HEK293T (cell line): ENCODE measurements around the gene RPL22.

ENCODE experiments used
- CTCF ChIA-PET: fragments of 350-600 bp; formaldehyde crosslinking; extraction: SDS; loops from one replicate; lab custom pipeline; 2021; ENCODE audit warnings: antibody characterized with exemption, inconsistent platforms; lab: Yijun Ruan, JAX
- POLR2A ChIA-PET: fragments of 350-600 bp; formaldehyde crosslinking; extraction: SDS; loops from one replicate; lab custom pipeline; 2020; ENCODE audit warnings: antibody characterized with exemption, inconsistent platforms; lab: Yijun Ruan, JAX
- DNase-seq: peaks from one replicate; pipeline ENCODE4 v3.0.0; 2012; ENCODE audit warnings: mixed read lengths; ENCODE audit errors: extremely low spot score
- ARNT ChIP-seq: fragments of 450-650 bp; IDR thresholded peaks from 2 replicates; pipeline ENCODE4 v1.6.1; 2017; ENCODE audit warnings: mild to moderate bottlenecking
- BHLHE40 ChIP-seq: fragments of 450-650 bp; IDR thresholded peaks from 2 replicates; pipeline ENCODE4 v1.6.1; 2016; ENCODE audit warnings: mild to moderate bottlenecking, moderate library complexity, borderline replicate concordance
- CTBP1 ChIP-seq: fragments of 450-650 bp; IDR thresholded peaks from 2 replicates; pipeline ENCODE4 v1.6.1; 2016; ENCODE audit warnings: borderline replicate concordance
- ELF4 ChIP-seq: fragments of 450-650 bp; IDR thresholded peaks from 2 replicates; pipeline ENCODE4 v1.6.1; 2017; ENCODE audit warnings: antibody characterized with exemption
- FOXA1 ChIP-seq: fragments of 450-650 bp; IDR thresholded peaks from 2 replicates; pipeline ENCODE4 v1.6.1; 2016; ENCODE audit warnings: mild to moderate bottlenecking
- FOXK2 ChIP-seq: fragments of 450-650 bp; IDR thresholded peaks from 2 replicates; pipeline ENCODE4 v1.6.1; 2016; ENCODE audit warnings: mild to moderate bottlenecking
- FOXM1 ChIP-seq: fragments of 450-650 bp; IDR thresholded peaks from 2 replicates; pipeline ENCODE4 v1.6.1; 2017; ENCODE audit warnings: mild to moderate bottlenecking, borderline replicate concordance
- HDGF ChIP-seq: fragments of 450-650 bp; IDR thresholded peaks from 2 replicates; pipeline ENCODE4 v1.6.1; 2017; ENCODE audit warnings: antibody characterized with exemption, borderline replicate concordance
- L3MBTL2 ChIP-seq: fragments of 450-650 bp; conservative IDR thresholded peaks from 2 replicates; pipeline ENCODE4 v1.6.1; 2016; ENCODE audit warnings: mild to moderate bottlenecking
- LEF1 ChIP-seq: fragments of 450-650 bp; IDR thresholded peaks from 2 replicates; pipeline ENCODE4 v1.6.1; 2017; ENCODE audit warnings: mild to moderate bottlenecking, borderline replicate concordance
- NFRKB ChIP-seq: fragments of 450-650 bp; IDR thresholded peaks from 2 replicates; pipeline ENCODE4 v1.6.1; 2016; ENCODE audit warnings: mild to moderate bottlenecking, moderate library complexity
- SP1 ChIP-seq: fragments of 450-650 bp; IDR thresholded peaks from 2 replicates; pipeline ENCODE4 v1.6.1; 2017
- SUZ12 ChIP-seq: fragments of 450-650 bp; IDR thresholded peaks from 2 replicates; pipeline ENCODE4 v1.6.1; 2016; ENCODE audit warnings: mild to moderate bottlenecking
- TARDBP ChIP-seq: fragments of 450-650 bp; IDR thresholded peaks from 2 replicates; pipeline ENCODE4 v1.6.1; 2016
- ZNF384 ChIP-seq: fragments of 450-650 bp; IDR thresholded peaks from 2 replicates; pipeline ENCODE4 v1.6.1; 2016
- TF ChIP-seq, protein P1 (sequence below): fragments of 450-650 bp; IDR thresholded peaks from 2 replicates; pipeline ENCODE4 v1.6.1; 2016

RPL22 gene

DNA sequence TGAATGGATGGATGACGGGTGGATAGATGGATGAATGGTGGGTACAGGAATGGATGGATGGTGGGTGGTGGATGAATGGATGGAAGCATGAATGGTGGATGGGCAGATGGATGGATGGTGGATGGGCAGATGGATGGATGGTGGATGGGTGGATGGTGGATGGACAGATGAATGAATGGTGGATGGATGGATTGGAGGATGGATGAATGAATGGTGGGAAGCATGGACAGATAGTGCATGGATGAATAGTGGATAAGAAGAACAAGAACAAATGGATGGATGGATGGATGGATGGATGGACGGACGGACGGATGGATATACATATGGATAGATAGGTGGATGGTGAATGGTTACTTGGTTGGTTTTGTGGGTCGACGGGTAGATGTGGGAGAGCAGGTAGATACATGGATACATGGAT is 24.0 kb downstream of the RPL22 start:
- ChIA-PET POLR2A (no interaction called here), CTCF (no interaction called here)
- DNase-seq: no peak
- no peak for TF ChIP-seq ELF4
- TF ChIP-seq SP1: no peak
- no peak for TF ChIP-seq FOXA1
- TF ChIP-seq ZNF384: no peak
- TF ChIP-seq FOXK2: no peak
- TF ChIP-seq ARNT: no peak
- no peak for TF ChIP-seq TARDBP
- TF ChIP-seq, protein P1, sequence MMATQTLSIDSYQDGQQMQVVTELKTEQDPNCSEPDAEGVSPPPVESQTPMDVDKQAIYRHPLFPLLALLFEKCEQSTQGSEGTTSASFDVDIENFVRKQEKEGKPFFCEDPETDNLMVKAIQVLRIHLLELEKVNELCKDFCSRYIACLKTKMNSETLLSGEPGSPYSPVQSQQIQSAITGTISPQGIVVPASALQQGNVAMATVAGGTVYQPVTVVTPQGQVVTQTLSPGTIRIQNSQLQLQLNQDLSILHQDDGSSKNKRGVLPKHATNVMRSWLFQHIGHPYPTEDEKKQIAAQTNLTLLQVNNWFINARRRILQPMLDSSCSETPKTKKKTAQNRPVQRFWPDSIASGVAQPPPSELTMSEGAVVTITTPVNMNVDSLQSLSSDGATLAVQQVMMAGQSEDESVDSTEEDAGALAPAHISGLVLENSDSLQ: no peak
- no peak for TF ChIP-seq NFRKB
- TF ChIP-seq FOXM1: no peak
- TF ChIP-seq HDGF: no peak
- TF ChIP-seq LEF1: no peak
- no peak for TF ChIP-seq SUZ12
- no peak for TF ChIP-seq CTBP1
- no peak for TF ChIP-seq L3MBTL2
- TF ChIP-seq BHLHE40: no peak

DNA sequence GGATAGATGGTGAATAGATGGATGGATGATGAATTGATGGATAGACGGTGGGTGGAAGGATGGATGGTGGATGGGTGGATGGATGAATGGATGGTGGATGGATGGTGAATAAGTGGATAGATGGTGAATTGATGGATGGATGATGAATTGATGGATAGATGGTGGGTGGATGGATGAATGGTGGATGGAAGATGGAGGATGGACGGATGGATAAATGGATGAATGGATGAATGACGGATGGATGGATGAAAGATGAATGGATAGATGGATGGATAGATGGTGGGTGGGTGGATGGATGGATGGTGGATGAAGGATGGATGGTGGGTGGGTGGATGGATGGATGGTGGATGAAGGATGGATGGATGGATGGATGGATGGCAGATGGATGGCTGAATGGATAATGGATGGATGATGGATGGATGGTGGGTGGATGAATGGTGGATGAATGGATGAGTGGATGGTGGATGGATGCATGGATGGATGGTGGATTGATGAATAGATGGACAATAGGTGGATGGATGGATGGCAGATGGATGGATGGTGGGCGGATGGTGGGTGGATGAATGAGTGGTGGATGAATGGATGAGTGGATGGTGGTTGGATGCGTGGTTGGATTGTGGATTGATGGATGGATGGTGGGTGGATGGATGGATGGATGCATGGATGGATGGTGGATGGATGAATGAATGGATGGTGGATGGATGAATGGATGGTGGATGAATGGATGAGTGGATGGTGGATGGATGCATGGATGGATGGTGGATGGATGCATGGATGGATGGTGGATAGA is 24.6 kb downstream of the RPL22 start:
- ChIA-PET POLR2A (no interaction called here), CTCF (no interaction called here)

DNA sequence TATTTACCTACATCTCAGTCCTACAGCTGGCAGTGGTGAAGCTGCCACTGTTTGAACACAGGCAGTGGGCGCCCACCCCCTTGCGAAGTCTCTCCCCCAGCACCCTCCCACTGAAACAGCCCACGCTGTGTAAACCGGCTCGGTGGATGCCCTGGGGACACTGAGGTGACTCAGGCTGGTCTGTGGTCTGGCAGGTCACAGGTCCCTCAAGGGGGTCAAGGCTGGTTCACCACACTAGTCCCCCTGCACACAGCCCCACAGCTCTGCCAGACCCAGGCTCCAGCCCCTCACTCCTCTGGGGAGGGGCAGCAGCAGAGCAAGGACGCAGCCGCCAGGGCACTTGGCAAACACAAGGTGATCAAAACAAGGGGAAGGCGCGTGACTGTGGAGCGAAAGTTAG is 26.8 kb downstream of the RPL22 start:
- no peak for DNase-seq
- POLR2A ChIA-PET: no interaction called here
- CTCF ChIA-PET: no interaction called here
- TF ChIP-seq FOXA1 (no peak), LEF1 (no peak)

More for the DNA sequence above, 24.6 kb downstream of the RPL22 start:
- DNase-seq: no peak
- TF ChIP-seq TARDBP (no peak), SUZ12 (no peak), FOXM1 (no peak), ELF4 (no peak), NFRKB (no peak), FOXK2 (no peak), HDGF (no peak), FOXA1 (no peak), CTBP1 (no peak), L3MBTL2 (no peak), ZNF384 (no peak), LEF1 (no peak)
- TF ChIP-seq, protein P1: no peak

DNA sequence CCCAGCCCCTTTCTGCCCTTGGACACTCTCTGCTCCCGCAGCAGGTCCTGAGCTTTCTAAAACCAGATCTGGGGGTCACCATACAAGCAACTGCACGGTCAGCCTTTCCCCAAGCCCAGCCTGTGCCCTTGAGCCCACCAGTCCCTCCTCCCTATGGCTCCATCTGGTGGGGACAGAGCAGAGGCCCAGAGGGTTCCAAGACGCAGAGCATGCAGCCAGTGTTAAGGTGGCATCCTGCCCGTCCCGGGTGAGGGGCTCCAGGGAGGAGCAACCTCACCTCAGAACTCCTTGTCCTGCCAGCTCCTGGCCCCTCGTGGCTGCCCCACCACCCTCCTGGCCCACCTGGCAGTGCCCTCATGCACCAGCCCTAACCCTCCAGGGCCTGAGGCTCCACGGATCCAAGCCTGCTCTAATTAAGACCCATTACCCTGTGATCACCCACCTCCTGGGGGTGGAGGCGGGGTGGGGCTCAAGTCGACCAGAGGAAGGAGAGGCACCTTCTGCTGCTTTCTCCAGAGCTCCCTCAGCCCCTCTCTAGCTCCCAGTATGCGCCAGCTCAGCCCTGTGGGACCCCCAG is 27.8 kb downstream of the RPL22 start:
- TF ChIP-seq ZNF384 (no peak), HDGF (no peak), FOXA1 (no peak)
- TF ChIP-seq, protein P1: no peak
- CTCF ChIA-PET: no interaction called here
- POLR2A ChIA-PET: no interaction called here
- peak; percentile 36 for DNase-seq

DNA sequence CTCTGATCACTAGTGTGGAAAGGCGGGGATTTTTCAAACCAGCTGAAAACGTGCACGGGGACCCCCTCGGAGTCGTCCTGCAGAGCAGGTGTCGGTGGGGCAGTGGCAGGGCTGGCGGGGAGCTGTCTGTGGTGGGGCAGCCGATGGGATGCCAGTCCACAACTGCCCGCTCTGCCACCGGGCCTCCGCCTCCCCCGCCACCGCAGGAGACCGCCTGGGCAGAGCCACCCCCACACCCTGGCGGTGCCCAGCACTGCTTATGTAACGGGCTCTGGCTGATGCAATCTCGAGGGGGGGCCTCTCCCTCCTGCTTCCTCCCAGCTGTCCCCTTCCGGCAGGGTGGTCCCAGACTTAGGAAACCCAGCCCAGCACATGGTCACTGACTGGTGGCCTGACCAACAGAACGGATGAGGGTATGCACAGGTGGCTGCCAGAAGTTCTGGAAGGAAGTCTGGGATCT is 28.6 kb downstream of the RPL22 start:
- no peak for TF ChIP-seq LEF1
- no peak for TF ChIP-seq CTBP1
- TF ChIP-seq ZNF384: no peak
- no peak for TF ChIP-seq HDGF
- no peak for TF ChIP-seq TARDBP
- no peak for DNase-seq
- ChIA-PET POLR2A (no interaction called here), CTCF (interaction anchor here (1.1 kb wide), 1 partner anchor 118 kb away, joined by 3 read pairs; no protein-coding TSS in a partner anchor)

DNA sequence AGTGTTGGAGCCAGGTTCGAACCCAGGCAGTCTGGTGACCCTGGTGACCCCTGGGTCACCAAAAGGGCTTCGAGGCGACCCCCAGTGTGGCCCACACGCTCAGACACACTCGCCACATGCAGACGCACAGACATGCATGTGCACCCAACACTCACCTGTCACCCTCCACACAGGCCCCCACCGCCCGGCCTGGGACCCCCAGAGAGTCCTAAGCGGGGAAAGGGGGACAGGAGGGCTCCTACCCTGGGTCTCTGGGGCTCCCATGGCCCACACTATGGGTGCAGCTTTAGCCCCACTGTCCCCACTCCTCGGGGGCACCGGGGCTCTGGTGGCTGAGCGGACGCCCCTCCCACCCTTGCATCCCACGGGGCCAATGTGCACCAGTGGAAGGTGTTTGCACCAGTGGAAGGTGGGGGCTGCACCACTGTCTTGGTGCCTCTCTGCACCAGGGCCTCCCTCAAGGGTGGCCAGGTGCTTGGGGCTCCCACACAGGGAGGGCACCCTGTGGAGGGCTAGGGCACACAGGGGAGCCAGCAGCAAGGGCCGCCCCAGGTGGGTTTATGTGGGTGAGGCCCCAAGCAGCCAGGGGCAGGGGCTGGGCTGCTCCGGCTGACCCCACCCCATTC is 29.2 kb downstream of the RPL22 start:
- no peak for TF ChIP-seq NFRKB
- no peak for TF ChIP-seq ELF4
- TF ChIP-seq, protein P1: no peak
- TF ChIP-seq HDGF: no peak
- no peak for TF ChIP-seq CTBP1
- no peak for TF ChIP-seq SUZ12
- TF ChIP-seq BHLHE40: no peak
- TF ChIP-seq ZNF384: no peak
- TF ChIP-seq L3MBTL2: no peak
- no peak for TF ChIP-seq SP1
- no peak for TF ChIP-seq TARDBP
- no peak for TF ChIP-seq ARNT
- no peak for TF ChIP-seq FOXM1
- no peak for TF ChIP-seq LEF1
- TF ChIP-seq FOXA1: no peak
- DNase-seq: no peak
- ChIA-PET CTCF (interaction anchor here (1.1 kb wide), 1 partner anchor 117 kb away, joined by 3 read pairs; no protein-coding TSS in a partner anchor), POLR2A (no interaction called here)
